ENCODE data around the gene PDE4D. TPM values are rescaled to one million over a fixed set of nuclear protein-coding genes. Genes with fewer than 3 reads are reported as not detected.
A peak's percentile ranks its signal among the peaks of the same experiment; 100 is the strongest.

PDE4D gene
- total RNA-seq, 6 experiments from 2014 or later, result 1.6 to 10.3 (median 5.6) TPM

GRCh38 chr5:59709346-59709821, 184.1 kb downstream of the PDE4D start:
- 46% methylated on average over 4 of the region's 4 CpGs for WGBS (ENCODE audit: insufficient coverage, low coverage, low lambda C conversion rate, missing lambda C conversion rate)
- intact Hi-C loops (cut with DNase I), result no loop called here
- H3K9me3 ChIP-seq, result no peaks in the 10 kb centered on the region
- no peak overlapping the region for H3K4me3 ChIP-seq
- H3K36me3 ChIP-seq, result no peaks in the 10 kb centered on the region
- no peak overlapping the region for H3K27ac ChIP-seq
- no peak for DNase-seq
- no peaks in the 10 kb centered on the region for H3K4me1 ChIP-seq
- no peaks in the 10 kb centered on the region for H3K27me3 ChIP-seq
- no peak for ATAC-seq
- TF ChIP-seq POLR2A (IDR thresholded peaks at IDR 0.05) (no peak), CTCF (IDR thresholded peaks at IDR 0.05) (no peak)

- ATAC-seq (no peak), DNase-seq (no peak)
- TF ChIP-seq POLR2A (IDR thresholded peaks at IDR 0.05) (no peak), CTCF (IDR thresholded peaks at IDR 0.05) (no peak)
- Histone ChIP-seq H3K27ac (no peak overlapping the region), H3K4me3 (no peak overlapping the region), H3K27me3 (no peaks in the 10 kb centered on the region), H3K4me1 (no peaks in the 10 kb centered on the region), H3K9me3 (no peaks in the 10 kb centered on the region), H3K36me3 (no peaks in the 10 kb centered on the region)
- WGBS (ENCODE audit: insufficient coverage, low coverage, low lambda C conversion rate, missing lambda C conversion rate), result 64% methylated on average over 1 of the region's 1 CpG
- intact Hi-C loops (cut with DNase I), result no loop called here
Measured at GRCh38 chr5:59704936-59705335, 188.6 kb downstream of the PDE4D start.

- ATAC-seq (no peak), DNase-seq (no peak)
- TF ChIP-seq CTCF (IDR thresholded peaks at IDR 0.05) (no peak), POLR2A (IDR thresholded peaks at IDR 0.05) (no peak)
- H3K36me3 ChIP-seq, result no peaks in the 10 kb centered on the region
- no peaks in the 10 kb centered on the region for H3K27me3 ChIP-seq
- no peak overlapping the region for H3K27ac ChIP-seq
- intact Hi-C loops (cut with DNase I), result no loop called here
- H3K4me3 ChIP-seq, result no peak overlapping the region
- no peaks in the 10 kb centered on the region for H3K4me1 ChIP-seq
- WGBS (ENCODE audit: insufficient coverage, low coverage, low lambda C conversion rate, missing lambda C conversion rate), result 65% methylated on average over 2 of the region's 2 CpGs
- no peaks in the 10 kb centered on the region for H3K9me3 ChIP-seq
Measured at GRCh38 chr5:59703789-59704188, 189.7 kb downstream of the PDE4D start.

- WGBS (ENCODE audit: insufficient coverage, low coverage, low lambda C conversion rate, missing lambda C conversion rate), result 77% methylated on average over 6 of the region's 6 CpGs
- DNase-seq (no peak), ATAC-seq (peak in 1 of 4 donors; percentile 27)
- Histone ChIP-seq H3K9me3 (no peaks in the 10 kb centered on the region), H3K27me3 (no peaks in the 10 kb centered on the region), H3K4me1 (no peaks in the 10 kb centered on the region), H3K36me3 (no peaks in the 10 kb centered on the region), H3K27ac (no peak overlapping the region), H3K4me3 (no peak overlapping the region)
- intact Hi-C loops (cut with DNase I), result no loop called here
- TF ChIP-seq CTCF (IDR thresholded peaks at IDR 0.05) (no peak), POLR2A (IDR thresholded peaks at IDR 0.05) (no peak)
Measured at GRCh38 chr5:59698207-59699178, 195.0 kb downstream of the PDE4D start.

Data from right lobe of liver (tissue), 6 donors.